Measurements from ENCODE around the gene LGR5.
"Not testable (repeated sequence)": the region's sequence is repeated elsewhere in the genome, so short reads cannot be mapped to it uniquely, and the experiment has no call there.

Gene LGR5

GRCh38 chr12:71541583-71541982 lies 102.0 kb downstream of the LGR5 start:
- Histone ChIP-seq H3K9ac (ENCODE audit: low read depth in 1 of 2, low read length in 2 of 2) (no peak overlapping the region), H3K9me3 (ENCODE audit: control insufficient read depth in 2 of 2, low read length in 2 of 2) (no peaks in the 10 kb centered on the region), H3K27ac (ENCODE audit: low read depth in 2 of 2, low read length in 2 of 2) (no peak overlapping the region), H3K4me3 (ENCODE audit: low read length in 2 of 2) (no peak overlapping the region), H3K4me1 (ENCODE audit: control insufficient read depth in 2 of 2, insufficient read depth in 2 of 2, low read length in 2 of 2) (no peaks in the 10 kb centered on the region), H3K27me3 (ENCODE audit: control insufficient read depth in 2 of 2, insufficient read depth in 2 of 2, low read length in 2 of 2) (no peaks in the 10 kb centered on the region), H3K36me3 (ENCODE audit: control insufficient read depth in 2 of 2, insufficient read depth in 2 of 2, low read length in 2 of 2) (no peaks in the 10 kb centered on the region)

DNA sequence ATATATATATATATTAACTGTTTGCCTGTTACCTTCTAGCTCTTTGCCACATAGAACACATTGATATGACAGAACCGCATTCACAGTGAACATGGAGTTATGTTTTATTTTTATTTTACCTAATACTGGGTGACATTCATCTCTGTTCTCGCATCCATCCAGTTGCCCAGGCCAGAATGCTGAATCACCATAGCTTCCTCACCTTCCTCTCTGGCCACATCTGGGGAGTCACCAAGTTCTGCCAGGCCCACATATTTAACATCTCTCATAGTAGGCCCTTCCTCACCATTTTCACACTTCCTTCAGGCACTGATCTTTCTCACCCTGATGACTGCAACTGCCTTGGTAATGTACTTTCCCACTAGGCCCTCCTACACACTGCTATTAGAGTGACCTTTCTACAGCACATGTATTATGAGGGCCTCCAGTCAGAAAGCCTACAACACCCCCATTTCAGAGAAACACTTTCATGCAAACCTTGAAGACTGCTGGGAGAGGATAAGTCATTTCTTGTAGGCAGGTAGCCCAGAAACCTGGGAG lies 106.8 kb downstream of the LGR5 start:
- Histone ChIP-seq H3K27ac (ENCODE audit: low read depth in 2 of 2, low read length in 2 of 2) (no peak overlapping the region), H3K4me1 (ENCODE audit: control insufficient read depth in 2 of 2, insufficient read depth in 2 of 2, low read length in 2 of 2) (no peaks in the 10 kb centered on the region), H3K27me3 (ENCODE audit: control insufficient read depth in 2 of 2, insufficient read depth in 2 of 2, low read length in 2 of 2) (no peaks in the 10 kb centered on the region), H3K9ac (ENCODE audit: low read depth in 1 of 2, low read length in 2 of 2) (no peak overlapping the region), H3K9me3 (ENCODE audit: control insufficient read depth in 2 of 2, low read length in 2 of 2) (no peaks in the 10 kb centered on the region), H3K4me3 (ENCODE audit: low read length in 2 of 2) (no peak overlapping the region), H3K36me3 (ENCODE audit: control insufficient read depth in 2 of 2, insufficient read depth in 2 of 2, low read length in 2 of 2) (no peaks in the 10 kb centered on the region)

DNA sequence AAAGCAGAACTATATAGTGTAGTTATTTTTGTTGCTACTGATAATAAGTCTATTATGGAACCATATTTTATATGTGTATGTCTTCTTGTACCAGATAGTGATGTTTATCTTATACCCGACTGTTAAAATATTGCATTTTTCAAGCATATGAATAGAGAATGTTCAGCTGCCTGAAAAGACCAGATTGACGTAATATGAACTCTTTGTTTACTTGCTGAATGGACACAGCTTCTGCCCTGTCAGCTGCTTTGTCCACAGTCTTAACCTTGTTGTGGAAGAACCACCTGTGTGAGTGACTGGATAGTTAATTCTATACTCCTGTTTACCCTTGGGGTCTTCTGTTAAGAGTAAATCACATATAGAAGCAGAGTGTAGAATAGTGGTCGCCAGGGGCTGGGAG lies 109.3 kb downstream of the LGR5 start:
- no peaks in the 10 kb centered on the region for H3K9me3 ChIP-seq (ENCODE audit: control insufficient read depth in 2 of 2, low read length in 2 of 2)
- no peak overlapping the region for H3K9ac ChIP-seq (ENCODE audit: low read depth in 1 of 2, low read length in 2 of 2)
- H3K4me3 ChIP-seq (ENCODE audit: low read length in 2 of 2) = no peak overlapping the region
- no peaks in the 10 kb centered on the region for H3K36me3 ChIP-seq (ENCODE audit: control insufficient read depth in 2 of 2, insufficient read depth in 2 of 2, low read length in 2 of 2)
- no peaks in the 10 kb centered on the region for H3K27me3 ChIP-seq (ENCODE audit: control insufficient read depth in 2 of 2, insufficient read depth in 2 of 2, low read length in 2 of 2)
- no peaks in the 10 kb centered on the region for H3K4me1 ChIP-seq (ENCODE audit: control insufficient read depth in 2 of 2, insufficient read depth in 2 of 2, low read length in 2 of 2)
- H3K27ac ChIP-seq (ENCODE audit: low read depth in 2 of 2, low read length in 2 of 2) = no peak overlapping the region

GRCh38 chr12:71551529-71551928 lies 111.9 kb downstream of the LGR5 start:
- Histone ChIP-seq H3K9ac (ENCODE audit: low read depth in 1 of 2, low read length in 2 of 2) (no peak overlapping the region), H3K36me3 (ENCODE audit: control insufficient read depth in 2 of 2, insufficient read depth in 2 of 2, low read length in 2 of 2) (no peaks in the 10 kb centered on the region), H3K4me1 (ENCODE audit: control insufficient read depth in 2 of 2, insufficient read depth in 2 of 2, low read length in 2 of 2) (no peaks in the 10 kb centered on the region), H3K27ac (ENCODE audit: low read depth in 2 of 2, low read length in 2 of 2) (no peak overlapping the region), H3K27me3 (ENCODE audit: control insufficient read depth in 2 of 2, insufficient read depth in 2 of 2, low read length in 2 of 2) (no peaks in the 10 kb centered on the region), H3K4me3 (ENCODE audit: low read length in 2 of 2) (no peak overlapping the region), H3K9me3 (ENCODE audit: control insufficient read depth in 2 of 2, low read length in 2 of 2) (no peaks in the 10 kb centered on the region)

GRCh38 chr12:71552728-71553501 lies 113.3 kb downstream of the LGR5 start:
- H3K9ac ChIP-seq (ENCODE audit: low read depth in 1 of 2, low read length in 2 of 2) = no peak overlapping the region
- H3K4me3 ChIP-seq (ENCODE audit: low read length in 2 of 2) = no peak overlapping the region
- H3K27ac ChIP-seq (ENCODE audit: low read depth in 2 of 2, low read length in 2 of 2) = no peak overlapping the region
- no peaks in the 10 kb centered on the region for H3K4me1 ChIP-seq (ENCODE audit: control insufficient read depth in 2 of 2, insufficient read depth in 2 of 2, low read length in 2 of 2)
- no peaks in the 10 kb centered on the region for H3K36me3 ChIP-seq (ENCODE audit: control insufficient read depth in 2 of 2, insufficient read depth in 2 of 2, low read length in 2 of 2)
- H3K27me3 ChIP-seq (ENCODE audit: control insufficient read depth in 2 of 2, insufficient read depth in 2 of 2, low read length in 2 of 2) = no peaks in the 10 kb centered on the region
- H3K9me3 ChIP-seq (ENCODE audit: control insufficient read depth in 2 of 2, low read length in 2 of 2) = no peaks in the 10 kb centered on the region

DNA sequence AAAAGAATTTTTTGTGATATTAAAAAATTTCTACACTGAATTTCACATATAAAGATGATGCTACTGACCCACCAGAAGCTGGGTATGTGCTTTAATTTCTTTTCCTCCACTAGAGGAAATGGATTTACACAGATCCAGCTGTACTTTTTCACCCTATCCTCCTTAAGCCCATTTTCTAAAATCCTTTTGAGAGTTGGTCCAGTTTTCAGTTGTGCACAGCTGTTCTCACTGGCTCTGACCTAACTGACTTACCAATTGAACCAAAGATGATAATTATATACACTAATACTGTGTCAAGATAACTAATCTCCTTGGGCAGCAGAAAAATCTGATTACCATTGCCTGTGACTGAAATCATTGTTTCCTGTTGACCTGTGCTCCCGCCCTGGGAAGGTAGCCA lies 115.6 kb downstream of the LGR5 start:
- Histone ChIP-seq H3K9ac (ENCODE audit: low read depth in 1 of 2, low read length in 2 of 2) (no peak overlapping the region), H3K36me3 (ENCODE audit: control insufficient read depth in 2 of 2, insufficient read depth in 2 of 2, low read length in 2 of 2) (no peaks in the 10 kb centered on the region), H3K9me3 (ENCODE audit: control insufficient read depth in 2 of 2, low read length in 2 of 2) (no peaks in the 10 kb centered on the region), H3K4me3 (ENCODE audit: low read length in 2 of 2) (no peak overlapping the region), H3K4me1 (ENCODE audit: control insufficient read depth in 2 of 2, insufficient read depth in 2 of 2, low read length in 2 of 2) (no peaks in the 10 kb centered on the region), H3K27me3 (ENCODE audit: control insufficient read depth in 2 of 2, insufficient read depth in 2 of 2, low read length in 2 of 2) (no peaks in the 10 kb centered on the region), H3K27ac (ENCODE audit: low read depth in 2 of 2, low read length in 2 of 2) (no peak overlapping the region)

DNA sequence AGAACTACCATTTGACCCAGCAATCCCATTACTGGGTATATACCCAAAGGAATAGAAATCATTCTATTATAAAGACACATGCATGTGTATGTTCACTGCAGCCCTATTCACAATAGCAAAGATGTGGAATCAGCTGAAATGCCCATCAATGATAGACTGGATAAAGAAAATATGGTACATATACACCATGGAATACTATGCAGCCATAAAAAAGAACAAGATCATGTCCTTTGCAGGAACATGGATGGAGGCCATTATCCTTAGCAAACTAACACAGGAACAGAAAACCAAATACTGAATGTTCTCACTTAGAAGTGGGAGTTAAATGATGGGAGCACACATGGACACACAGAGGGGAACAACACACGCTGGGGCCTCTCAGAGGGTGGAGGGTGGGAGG lies 116.2 kb downstream of the LGR5 start:
- not testable (repeated sequence) for H3K27me3 ChIP-seq (ENCODE audit: control insufficient read depth in 2 of 2, insufficient read depth in 2 of 2, low read length in 2 of 2)

GRCh38 chr12:71556448-71556847 lies 116.8 kb downstream of the LGR5 start:
- Histone ChIP-seq H3K27ac (ENCODE audit: low read depth in 2 of 2, low read length in 2 of 2) (no peak overlapping the region), H3K9me3 (ENCODE audit: control insufficient read depth in 2 of 2, low read length in 2 of 2) (no peaks in the 10 kb centered on the region), H3K36me3 (ENCODE audit: control insufficient read depth in 2 of 2, insufficient read depth in 2 of 2, low read length in 2 of 2) (no peaks in the 10 kb centered on the region), H3K27me3 (ENCODE audit: control insufficient read depth in 2 of 2, insufficient read depth in 2 of 2, low read length in 2 of 2) (no peaks in the 10 kb centered on the region), H3K4me3 (ENCODE audit: low read length in 2 of 2) (no peak overlapping the region), H3K9ac (ENCODE audit: low read depth in 1 of 2, low read length in 2 of 2) (no peak overlapping the region), H3K4me1 (ENCODE audit: control insufficient read depth in 2 of 2, insufficient read depth in 2 of 2, low read length in 2 of 2) (no peaks in the 10 kb centered on the region)

More for the DNA sequence above, 116.2 kb downstream of the LGR5 start:
- not testable (repeated sequence) for H3K9me3 ChIP-seq (ENCODE audit: control insufficient read depth in 2 of 2, low read length in 2 of 2); H3K4me1 ChIP-seq (ENCODE audit: control insufficient read depth in 2 of 2, insufficient read depth in 2 of 2, low read length in 2 of 2); H3K36me3 ChIP-seq (ENCODE audit: control insufficient read depth in 2 of 2, insufficient read depth in 2 of 2, low read length in 2 of 2); H3K9ac ChIP-seq (ENCODE audit: low read depth in 1 of 2, low read length in 2 of 2); H3K4me3 ChIP-seq (ENCODE audit: low read length in 2 of 2); H3K27ac ChIP-seq (ENCODE audit: low read depth in 2 of 2, low read length in 2 of 2)

GRCh38 chr12:71556875-71557274 lies 117.3 kb downstream of the LGR5 start:
- Histone ChIP-seq H3K4me1 (ENCODE audit: control insufficient read depth in 2 of 2, insufficient read depth in 2 of 2, low read length in 2 of 2) (no peaks in the 10 kb centered on the region), H3K27ac (ENCODE audit: low read depth in 2 of 2, low read length in 2 of 2) (no peak overlapping the region), H3K9me3 (ENCODE audit: control insufficient read depth in 2 of 2, low read length in 2 of 2) (no peaks in the 10 kb centered on the region), H3K36me3 (ENCODE audit: control insufficient read depth in 2 of 2, insufficient read depth in 2 of 2, low read length in 2 of 2) (no peaks in the 10 kb centered on the region), H3K9ac (ENCODE audit: low read depth in 1 of 2, low read length in 2 of 2) (no peak overlapping the region), H3K4me3 (ENCODE audit: low read length in 2 of 2) (no peak overlapping the region), H3K27me3 (ENCODE audit: control insufficient read depth in 2 of 2, insufficient read depth in 2 of 2, low read length in 2 of 2) (no peaks in the 10 kb centered on the region)

GRCh38 chr12:71558445-71558844 lies 118.8 kb downstream of the LGR5 start:
- Histone ChIP-seq H3K27me3 (ENCODE audit: control insufficient read depth in 2 of 2, insufficient read depth in 2 of 2, low read length in 2 of 2) (no peaks in the 10 kb centered on the region), H3K9ac (ENCODE audit: low read depth in 1 of 2, low read length in 2 of 2) (no peak overlapping the region), H3K9me3 (ENCODE audit: control insufficient read depth in 2 of 2, low read length in 2 of 2) (no peaks in the 10 kb centered on the region), H3K27ac (ENCODE audit: low read depth in 2 of 2, low read length in 2 of 2) (no peak overlapping the region), H3K4me1 (ENCODE audit: control insufficient read depth in 2 of 2, insufficient read depth in 2 of 2, low read length in 2 of 2) (no peaks in the 10 kb centered on the region), H3K36me3 (ENCODE audit: control insufficient read depth in 2 of 2, insufficient read depth in 2 of 2, low read length in 2 of 2) (no peaks in the 10 kb centered on the region), H3K4me3 (ENCODE audit: low read length in 2 of 2) (no peak overlapping the region)
